HG03066 (cell line): ENCODE data around the gene TAAR1.
"Not testable (repeated sequence)": the region's sequence is repeated elsewhere in the genome, so short reads cannot be mapped to it uniquely, and the experiment has no call there.

Experiments
- ATAC-seq: cut with Tn5 transposase; IDR thresholded peaks from one replicate; pipeline ENCODE4 v1.9.1; 2021; ENCODE audit warnings: low read depth; ENCODE audit not compliant: unreplicated experiment

TAAR1 gene

GRCh38 chr6:132664309-132665034 is 5.5 kb upstream of the TAAR1 start:
- ATAC-seq = no peak

- no peak for ATAC-seq
Measured at GRCh38 chr6:132663661-132664060, 4.7 kb upstream of the TAAR1 start.

GRCh38 chr6:132661906-132662305 is 2.9 kb upstream of the TAAR1 start:
- no peak for ATAC-seq

GRCh38 chr6:132651062-132651461 is 7.9 kb downstream of the TAAR1 start:
- ATAC-seq = no peak

- no peak for ATAC-seq
Measured at GRCh38 chr6:132650429-132650828, 8.6 kb downstream of the TAAR1 start.

GRCh38 chr6:132648828-132649227 is 10.2 kb downstream of the TAAR1 start:
- ATAC-seq = no peak

GRCh38 chr6:132648356-132648755 is 10.6 kb downstream of the TAAR1 start:
- peak; percentile 80 for ATAC-seq

- ATAC-seq = no peak
Measured at GRCh38 chr6:132643547-132643946, 15.4 kb downstream of the TAAR1 start.

- ATAC-seq = not testable (repeated sequence)
Measured at GRCh38 chr6:132637135-132637534, 21.8 kb downstream of the TAAR1 start.

- ATAC-seq = not testable (repeated sequence)
Measured at GRCh38 chr6:132635906-132636305, 23.1 kb downstream of the TAAR1 start.

GRCh38 chr6:132635288-132635687 is 23.7 kb downstream of the TAAR1 start:
- not testable (repeated sequence) for ATAC-seq

GRCh38 chr6:132634796-132635195 is 24.2 kb downstream of the TAAR1 start:
- ATAC-seq = no peak

GRCh38 chr6:132633362-132633761 is 25.6 kb downstream of the TAAR1 start:
- no peak for ATAC-seq

- no peak for ATAC-seq
Measured at GRCh38 chr6:132624175-132624574, 34.8 kb downstream of the TAAR1 start, which contains the start of gene TAAR2. Gene TAAR2, minus strand, starts transcription at chr6:132624275. Its CDS starts 0 bp downstream, at chr6:132624275.

- no peak for ATAC-seq
Measured at GRCh38 chr6:132623106-132623845, 35.7 kb downstream of the TAAR1 start.

- ATAC-seq = no peak
Measured at GRCh38 chr6:132616677-132617076, 42.3 kb downstream of the TAAR1 start.

GRCh38 chr6:132614554-132614953 is 44.4 kb downstream of the TAAR1 start:
- ATAC-seq = no peak

GRCh38 chr6:132612449-132613108 is 46.4 kb downstream of the TAAR1 start:
- no peak for ATAC-seq

- ATAC-seq = no peak
Measured at GRCh38 chr6:132611616-132612015, 47.4 kb downstream of the TAAR1 start.

GRCh38 chr6:132607544-132608233 is 51.3 kb downstream of the TAAR1 start:
- ATAC-seq = no peak

- ATAC-seq = no peak
Measured at GRCh38 chr6:132604635-132605152, 54.3 kb downstream of the TAAR1 start.
